Inferior parietal cortex (tissue), 1 donor: ENCODE results near the gene FGF3.

Source experiments
- DNase-seq: peaks from one replicate; pipeline ENCODE4 v3.0.0-alpha.2; 2016; ENCODE audit errors: extremely low spot score

FGF3 gene

GRCh38 chr11:69804769-69805508, 14.3 kb downstream of the FGF3 start:
- DNase-seq: no peak

- no peak for DNase-seq
These were observed 15.5 kb downstream of the FGF3 start for GRCh38 chr11:69803604-69804218.

GRCh38 chr11:69803022-69803421, 16.2 kb downstream of the FGF3 start:
- DNase-seq: no peak

- DNase-seq: no peak
These were observed 16.6 kb downstream of the FGF3 start for GRCh38 chr11:69802590-69802989.

GRCh38 chr11:69801513-69802335, 17.5 kb downstream of the FGF3 start:
- no peak for DNase-seq

GRCh38 chr11:69800278-69800677, 18.9 kb downstream of the FGF3 start:
- no peak for DNase-seq

- DNase-seq: no peak
These were observed 19.6 kb downstream of the FGF3 start for GRCh38 chr11:69799582-69799981.

- no peak for DNase-seq
These were observed 20.1 kb downstream of the FGF3 start for GRCh38 chr11:69799097-69799496.

- DNase-seq: no peak
These were observed 21.3 kb downstream of the FGF3 start for GRCh38 chr11:69797737-69798528.

GRCh38 chr11:69797156-69797555, 22.1 kb downstream of the FGF3 start:
- no peak for DNase-seq

GRCh38 chr11:69796063-69796462, 23.2 kb downstream of the FGF3 start:
- no peak for DNase-seq

GRCh38 chr11:69791276-69792180, 27.7 kb downstream of the FGF3 start:
- DNase-seq: peak; percentile 2

- DNase-seq: no peak
These were observed 30.3 kb downstream of the FGF3 start for GRCh38 chr11:69788956-69789355.

GRCh38 chr11:69787906-69788305, 31.3 kb downstream of the FGF3 start:
- DNase-seq: no peak

GRCh38 chr11:69787457-69787856, 31.8 kb downstream of the FGF3 start:
- no peak for DNase-seq

GRCh38 chr11:69781241-69781640, 38.0 kb downstream of the FGF3 start:
- no peak for DNase-seq

- DNase-seq: no peak
These were observed 40.8 kb downstream of the FGF3 start for GRCh38 chr11:69778373-69778772.

- DNase-seq: no peak
These were observed 44.0 kb downstream of the FGF3 start, which contains the start of gene FGF4 for GRCh38 chr11:69775163-69775755. FGF4 (minus strand) TSS chr11:69775341; CDS start chr11:69775084, 257 bp downstream.

- DNase-seq: no peak
These were observed 44.7 kb downstream of the FGF3 start for GRCh38 chr11:69774354-69775162.
